Ecto neural progenitor cell (in vitro differentiated cells): ENCODE results near the gene TOPORS.

Source experiments
- DNase-seq: peaks from one replicate; pipeline ENCODE4 v3.0.0-alpha.2; 2018; ENCODE audit warnings: low spot score

Gene TOPORS

DNA sequence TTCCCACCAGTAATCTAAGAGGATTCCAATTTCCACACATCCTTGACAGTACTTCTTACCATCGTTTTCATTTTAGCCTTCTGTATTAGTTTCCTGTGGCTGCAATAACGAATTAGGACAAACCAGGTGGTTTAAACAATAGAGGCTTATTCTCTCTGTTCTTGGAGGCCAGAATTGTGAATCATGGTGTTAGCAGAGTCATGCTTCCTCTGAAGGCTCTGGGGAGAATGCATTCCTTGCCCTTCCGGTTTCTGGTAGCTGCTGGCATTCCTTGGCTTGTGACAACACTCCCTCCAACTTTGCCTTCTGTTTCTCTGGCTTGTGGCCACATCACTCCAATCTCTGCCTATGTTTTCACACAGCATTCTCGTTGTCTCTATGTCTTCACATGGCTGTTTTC lies 49.9 kb downstream of the TOPORS start:
- DNase-seq: no peak

DNA sequence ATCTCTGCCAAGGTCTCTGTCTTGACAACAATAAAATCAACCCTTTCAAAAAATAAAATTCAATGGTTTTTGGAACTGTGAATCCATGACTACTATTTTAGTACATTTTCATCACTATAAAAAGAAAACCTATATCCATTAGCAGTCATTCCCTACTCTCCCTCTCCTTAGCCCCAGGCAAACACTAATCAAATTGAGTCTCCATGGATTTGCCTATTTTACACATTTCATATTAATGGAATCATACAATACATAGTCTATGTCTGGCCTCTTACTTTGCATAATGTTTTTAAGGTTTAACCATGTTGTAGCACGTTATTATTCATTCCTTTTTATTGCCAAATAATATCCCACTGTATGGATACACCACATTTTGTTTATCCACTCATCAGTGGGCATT lies 50.5 kb downstream of the TOPORS start:
- DNase-seq: no peak

DNA sequence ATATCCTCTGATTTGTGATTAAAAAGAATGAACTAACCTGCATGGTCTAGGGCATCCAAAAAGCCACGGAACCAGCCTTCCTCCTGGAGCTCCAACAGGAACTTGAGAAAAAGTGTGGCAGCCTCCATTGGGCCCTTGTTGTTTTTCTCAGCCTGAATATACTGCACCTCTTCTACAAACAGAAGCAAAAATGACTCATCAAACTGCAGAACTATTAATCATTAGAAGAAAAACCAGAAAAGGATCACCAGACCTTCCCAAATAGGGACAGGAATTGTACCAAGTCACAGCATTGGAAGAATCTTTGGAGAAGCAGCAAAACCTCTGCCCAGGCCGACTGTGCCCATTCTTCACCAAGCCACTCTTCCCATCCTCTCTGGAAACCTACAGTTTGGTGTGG lies 51.6 kb downstream of the TOPORS start:
- no peak for DNase-seq

DNA sequence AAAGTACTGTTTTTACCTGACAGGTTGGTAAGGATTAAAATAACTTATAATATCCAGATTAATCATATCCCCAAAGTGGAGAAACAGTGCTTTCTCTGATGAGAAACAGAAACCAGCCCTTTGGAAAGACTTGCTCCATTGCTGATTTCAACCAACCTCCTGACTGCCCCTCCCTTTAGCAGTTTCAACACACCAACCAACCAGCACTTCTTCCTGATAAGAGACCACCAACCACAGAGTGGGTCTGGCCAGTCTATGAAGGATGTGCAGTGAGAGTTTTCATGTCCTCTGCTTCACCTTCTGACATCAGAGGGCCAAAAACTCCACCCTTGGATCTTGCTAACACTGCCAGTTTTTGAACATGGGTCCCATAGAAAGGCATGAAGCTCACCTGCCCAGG lies 54.5 kb downstream of the TOPORS start:
- no peak for DNase-seq

DNA sequence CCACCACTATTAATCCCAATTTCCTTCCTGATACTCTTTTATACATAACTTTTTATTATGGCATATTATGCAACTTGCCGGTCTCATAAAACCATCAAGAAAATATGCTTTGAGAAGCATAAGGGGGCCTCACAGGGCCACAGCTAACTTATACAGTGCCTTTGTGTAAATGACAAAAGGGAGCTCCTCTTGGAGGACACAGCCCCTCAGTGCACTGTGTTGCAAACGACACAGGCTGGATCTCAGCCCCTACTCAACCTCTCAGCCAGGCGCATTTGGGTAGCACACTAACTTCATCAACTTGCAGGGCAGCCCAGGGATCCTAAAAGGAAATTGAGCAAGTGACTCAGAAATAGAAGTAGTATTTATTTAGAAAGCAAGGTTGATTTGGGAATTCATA lies 61.8 kb downstream of the TOPORS start:
- DNase-seq: no peak
